OCI-LY3 (cell line): ENCODE results near the gene TAOK2.
A peak's percentile ranks its signal among the peaks of the same experiment; 100 is the strongest.
"Not testable (repeated sequence)": the region's sequence is repeated elsewhere in the genome, so short reads cannot be mapped to it uniquely, and the experiment has no call there.

ENCODE experiments used
- H2AFZ ChIP-seq: fragments of 200-600, 300-600 bp; shearing (Covaris generic); 2 replicates; pipeline ENCODE4 v1.6.0; 2014; ENCODE audit warnings: antibody characterized with exemption, low read depth, low read length
- H3K27ac ChIP-seq: fragments of 200-600, 300-600 bp; sonication (generic); 2 replicates; pipeline ENCODE4 v1.5.1; 2014; ENCODE audit warnings: mild to moderate bottlenecking, low read length, moderate library complexity, mixed read lengths
- H3K27me3 ChIP-seq: fragments of 200-600, 300-600 bp; sonication (generic); 2 replicates; pipeline ENCODE4 v1.6.1; 2014; ENCODE audit warnings: low read depth, low read length, mixed read lengths
- H3K36me3 ChIP-seq: fragments of 200-600, 300-600 bp; sonication (generic); replicated peaks from 2 replicates; pipeline ENCODE3; 2014; ENCODE audit warnings: low read depth, low read length, mixed read lengths
- H3K4me1 ChIP-seq: fragments of 300-600, 200-600 bp; sonication (generic); 2 replicates; pipeline ENCODE4 v1.6.1; 2014; ENCODE audit warnings: low read length, mixed read lengths
- H3K4me2 ChIP-seq: fragments of 200-600, 300-600 bp; sonication (generic); 2 replicates; pipeline ENCODE4 v1.6.1; 2014; ENCODE audit warnings: low read length, mixed read lengths
- H3K4me3 ChIP-seq: fragments of 300-600, 200-600 bp; sonication (generic); 2 replicates; pipeline ENCODE4 v1.5.1; 2014; ENCODE audit warnings: antibody characterized with exemption, mild to moderate bottlenecking, low read length, moderate library complexity
- H3K79me2 ChIP-seq: fragments of 300-600, 200-600 bp; shearing (Covaris generic); 2 replicates; pipeline ENCODE4 v1.6.1; 2014; ENCODE audit warnings: mild to moderate bottlenecking, low read length, mixed read lengths
- H3K9ac ChIP-seq: fragments of 300-600, 200-600 bp; shearing (Covaris generic); 2 replicates; pipeline ENCODE4 v1.6.0; 2014; ENCODE audit warnings: mild to moderate bottlenecking, low read length, moderate library complexity
- H3K9me3 ChIP-seq: fragments of 200-600, 300-600 bp; shearing (Covaris generic); 2 replicates; pipeline ENCODE4 v1.6.1; 2014; ENCODE audit warnings: low read length, mixed read lengths; ENCODE audit not compliant: insufficient read depth
- H4K20me1 ChIP-seq: fragments of 200-600, 300-600 bp; sonication (generic); 2 replicates; pipeline ENCODE4 v1.6.1; 2016; ENCODE audit warnings: low read length, mixed read lengths; ENCODE audit not compliant: insufficient read depth
- EZH2phosphoT487 ChIP-seq: fragments of 200-600 bp; shearing (Covaris generic); IDR thresholded peaks from 2 replicates; pipeline ENCODE4 v1.6.1; 2018; ENCODE audit warnings: antibody characterized with exemption, mixed run types, low read depth
- TF ChIP-seq, protein P1 (sequence below): fragments of 200-600, 300-600 bp; sonication (generic); IDR thresholded peaks from 2 replicates; pipeline ENCODE4 v1.5.1; 2014; ENCODE audit warnings: antibody characterized with exemption, low read length, low read depth

Gene TAOK2

DNA sequence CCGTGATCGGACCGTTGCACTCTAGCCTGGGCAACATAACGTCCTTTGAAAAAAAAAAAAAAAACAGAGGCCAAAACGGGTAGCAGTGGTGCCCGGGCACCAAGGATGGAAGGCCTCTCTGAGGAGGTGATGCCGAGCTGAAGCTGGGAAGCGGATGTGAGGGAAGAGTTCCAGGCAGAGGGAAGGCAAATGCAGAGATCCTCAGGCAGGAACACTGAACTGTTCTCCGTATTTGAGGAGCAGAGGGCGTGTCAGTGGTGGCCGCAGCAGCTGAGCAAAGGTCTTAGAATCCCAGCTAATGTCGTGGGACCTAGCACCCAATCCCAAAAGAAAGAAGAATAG is 47.0 kb upstream of the TAOK2 start:
- Histone ChIP-seq H3K9ac (peak overlapping the region; percentile 78), H3K4me2 (peak overlapping the region; percentile 85), H3K4me3 (peak overlapping the region; percentile 79), H3K36me3 (no peaks in the 10 kb centered on the region), H3K9me3 (no peaks in the 10 kb centered on the region), H3K79me2 (peaks cover 15% of the 10 kb centered on the region), H3K27ac (peak overlapping the region; percentile 39; the same call in 1 of the 2 replicates), H4K20me1 (no peaks in the 10 kb centered on the region), H3K27me3 (no peaks in the 10 kb centered on the region), H3K4me1 (peaks cover 17% of the 10 kb centered on the region), H2AFZ (peak overlapping the region; percentile 71)
- no peak for TF ChIP-seq EZH2phosphoT487
- TF ChIP-seq, protein P1, sequence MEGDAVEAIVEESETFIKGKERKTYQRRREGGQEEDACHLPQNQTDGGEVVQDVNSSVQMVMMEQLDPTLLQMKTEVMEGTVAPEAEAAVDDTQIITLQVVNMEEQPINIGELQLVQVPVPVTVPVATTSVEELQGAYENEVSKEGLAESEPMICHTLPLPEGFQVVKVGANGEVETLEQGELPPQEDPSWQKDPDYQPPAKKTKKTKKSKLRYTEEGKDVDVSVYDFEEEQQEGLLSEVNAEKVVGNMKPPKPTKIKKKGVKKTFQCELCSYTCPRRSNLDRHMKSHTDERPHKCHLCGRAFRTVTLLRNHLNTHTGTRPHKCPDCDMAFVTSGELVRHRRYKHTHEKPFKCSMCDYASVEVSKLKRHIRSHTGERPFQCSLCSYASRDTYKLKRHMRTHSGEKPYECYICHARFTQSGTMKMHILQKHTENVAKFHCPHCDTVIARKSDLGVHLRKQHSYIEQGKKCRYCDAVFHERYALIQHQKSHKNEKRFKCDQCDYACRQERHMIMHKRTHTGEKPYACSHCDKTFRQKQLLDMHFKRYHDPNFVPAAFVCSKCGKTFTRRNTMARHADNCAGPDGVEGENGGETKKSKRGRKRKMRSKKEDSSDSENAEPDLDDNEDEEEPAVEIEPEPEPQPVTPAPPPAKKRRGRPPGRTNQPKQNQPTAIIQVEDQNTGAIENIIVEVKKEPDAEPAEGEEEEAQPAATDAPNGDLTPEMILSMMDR, result no peak

DNA sequence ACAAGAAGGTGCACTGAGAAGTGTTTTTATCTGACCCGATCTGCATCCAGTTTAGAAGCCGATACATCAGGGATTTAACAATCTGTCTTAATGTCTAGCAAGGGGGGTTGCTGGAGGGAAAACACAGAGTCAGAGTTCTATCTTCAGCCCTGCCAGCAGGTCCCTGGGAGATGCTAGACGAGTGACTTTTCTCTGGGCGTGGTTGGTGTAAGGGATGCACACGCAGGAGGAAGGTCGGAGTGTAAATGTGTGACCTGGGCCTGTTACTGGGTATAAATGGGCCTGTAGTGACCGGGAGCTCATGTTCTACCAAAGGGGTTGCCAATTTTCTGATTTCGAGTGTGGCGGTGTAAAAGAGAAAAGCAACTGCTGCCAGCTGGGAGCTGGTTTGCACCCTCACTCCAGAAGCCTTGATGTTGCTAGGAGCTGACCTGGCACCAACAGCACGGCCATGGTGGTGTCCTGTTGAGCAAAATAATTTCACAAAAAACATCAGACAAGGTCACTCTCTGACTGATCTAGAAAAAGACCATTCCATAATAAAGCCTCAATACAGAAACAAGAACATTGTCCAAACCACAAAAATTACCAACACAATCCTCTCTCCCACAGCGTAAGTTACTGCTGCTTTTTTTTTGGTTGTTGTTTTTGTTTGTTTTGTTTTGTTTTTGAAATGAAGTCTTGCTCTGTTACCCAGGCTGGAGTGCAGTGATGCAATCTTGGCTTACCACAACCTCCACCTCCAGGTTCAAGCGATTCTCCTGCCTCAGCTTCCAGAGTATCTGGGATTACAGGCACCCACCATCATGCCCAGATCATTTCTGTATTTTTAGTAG is 46.4 kb upstream of the TAOK2 start:
- peak overlapping the region; percentile 78; the same call in 1 of the 2 replicates for H3K9ac ChIP-seq
- TF ChIP-seq EZH2phosphoT487, result no peak
- TF ChIP-seq, protein P1, result no peak
- peak overlapping the region; percentile 79 for H3K4me3 ChIP-seq
- H2AFZ ChIP-seq, result no peak overlapping the region
- no peaks in the 10 kb centered on the region for H3K36me3 ChIP-seq
- no peak overlapping the region for H3K27ac ChIP-seq
- no peaks in the 10 kb centered on the region for H3K9me3 ChIP-seq
- H3K4me1 ChIP-seq, result peaks cover 17% of the 10 kb centered on the region
- H3K79me2 ChIP-seq, result peaks cover 15% of the 10 kb centered on the region
- H3K4me2 ChIP-seq, result peak overlapping the region; percentile 85
- H3K27me3 ChIP-seq, result no peaks in the 10 kb centered on the region
- no peaks in the 10 kb centered on the region for H4K20me1 ChIP-seq

DNA sequence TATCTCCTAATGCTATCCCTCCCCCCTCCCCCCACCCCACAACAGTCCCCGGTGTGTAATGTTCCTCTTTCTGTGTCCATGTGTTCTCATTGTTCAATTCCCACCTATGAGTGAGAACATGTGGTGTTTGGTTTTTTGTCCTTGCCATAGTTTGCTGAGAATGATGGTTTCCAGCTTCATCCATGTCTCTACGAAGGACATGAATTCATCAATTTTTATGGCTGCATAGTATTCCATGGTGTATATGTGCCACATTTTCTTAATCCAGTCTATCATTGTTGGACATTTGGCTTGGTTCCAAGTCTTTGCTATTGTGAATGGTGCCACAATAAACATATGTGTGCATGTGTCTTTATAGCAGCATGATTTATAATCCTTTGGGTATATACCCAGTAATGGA is 41.9 kb upstream of the TAOK2 start:
- H3K36me3 ChIP-seq, H3K9me3 ChIP-seq, H3K4me2 ChIP-seq, H3K4me1 ChIP-seq, H3K9ac ChIP-seq, H2AFZ ChIP-seq, H3K79me2 ChIP-seq, H3K4me3 ChIP-seq, H4K20me1 ChIP-seq, H3K27ac ChIP-seq, H3K27me3 ChIP-seq: not testable (repeated sequence)

DNA sequence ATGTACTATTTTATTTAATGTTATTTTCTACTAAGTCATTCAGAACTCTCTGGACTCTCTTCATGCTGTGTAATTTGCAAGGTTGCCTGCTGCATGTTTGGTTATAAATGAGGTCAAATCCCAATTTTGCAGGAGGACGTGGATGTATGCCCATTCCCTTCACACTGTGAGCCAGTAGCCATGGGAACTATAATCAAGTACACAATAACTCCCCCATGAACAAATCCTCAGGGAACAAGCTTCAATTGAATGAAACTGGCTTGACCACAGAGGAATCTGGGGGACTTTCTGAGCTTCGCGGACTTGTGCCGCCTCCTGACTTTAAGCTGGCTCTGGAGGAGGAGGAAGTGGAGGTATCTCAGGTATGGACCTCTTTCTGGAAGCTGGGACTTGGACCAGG is 33.0 kb upstream of the TAOK2 start:
- Histone ChIP-seq H3K4me2 (no peak overlapping the region), H3K79me2 (no peaks in the 10 kb centered on the region), H3K27ac (no peak overlapping the region), H3K27me3 (no peaks in the 10 kb centered on the region), H3K9me3 (no peaks in the 10 kb centered on the region), H3K4me1 (no peaks in the 10 kb centered on the region; the same call in 1 of the 2 replicates), H4K20me1 (no peaks in the 10 kb centered on the region), H3K4me3 (no peak overlapping the region), H3K36me3 (no peaks in the 10 kb centered on the region), H3K9ac (no peak overlapping the region), H2AFZ (no peak overlapping the region)
- TF ChIP-seq EZH2phosphoT487, result no peak
- TF ChIP-seq, protein P1, result no peak
